Stimulated activated CD8-positive, alpha-beta memory T cell treated with anti-CD3 and anti-CD28 coated beads, Interleukin-12 subunit alpha, Interleukin-12 subunit beta, amount 100 ng/mL, for 4 hours (primary cell): ENCODE measurements around the gene STN1.

Experiments used
- DNase-seq: peaks from one replicate; pipeline ENCODE4 v3.0.0-alpha.2; 2020; ENCODE audit warnings: low read depth

STN1 gene

GRCh38 chr10:103918053-103918846, at the start of gene STN1:
Gene STN1, minus strand, starts transcription at chr10:103918184. Its CDS starts 590 bp downstream, at chr10:103917594.
- peak; percentile 93 for DNase-seq

- DNase-seq: no peak
These were observed 49.6 kb upstream of the STN1 start for GRCh38 chr10:103967448-103968071.

- DNase-seq: peak; percentile 79
These were observed 48.9 kb upstream of the STN1 start, which contains the start of gene SLK for GRCh38 chr10:103966671-103967447. Gene SLK, plus strand, starts transcription at chr10:103967140. Its CDS starts 606 bp downstream, at chr10:103967746.

GRCh38 chr10:103960103-103960502, 42.1 kb upstream of the STN1 start:
- DNase-seq: no peak

- DNase-seq: no peak
These were observed 41.0 kb upstream of the STN1 start for GRCh38 chr10:103958996-103959395.

- DNase-seq: no peak
These were observed 36.6 kb upstream of the STN1 start for GRCh38 chr10:103954543-103954942.

GRCh38 chr10:103951942-103952341, 34.0 kb upstream of the STN1 start:
- DNase-seq: no peak

GRCh38 chr10:103951183-103951582, 33.2 kb upstream of the STN1 start:
- DNase-seq: no peak

- no peak for DNase-seq
These were observed 31.7 kb upstream of the STN1 start for GRCh38 chr10:103949728-103950127.

- no peak for DNase-seq
These were observed 30.0 kb upstream of the STN1 start for GRCh38 chr10:103947799-103948516.

GRCh38 chr10:103942866-103943265, 24.9 kb upstream of the STN1 start:
- no peak for DNase-seq

- no peak for DNase-seq
These were observed 23.8 kb upstream of the STN1 start for GRCh38 chr10:103941801-103942200.

- DNase-seq: no peak
These were observed 21.5 kb upstream of the STN1 start for GRCh38 chr10:103939522-103939921.

- DNase-seq: no peak
These were observed 18.0 kb upstream of the STN1 start for GRCh38 chr10:103936022-103936421.

GRCh38 chr10:103934308-103934707, 16.3 kb upstream of the STN1 start:
- DNase-seq: no peak

- DNase-seq: no peak
These were observed 15.7 kb upstream of the STN1 start for GRCh38 chr10:103933557-103934121.

- DNase-seq: no peak
These were observed 15.0 kb upstream of the STN1 start for GRCh38 chr10:103932971-103933370.

GRCh38 chr10:103932271-103932670, 14.3 kb upstream of the STN1 start:
- DNase-seq: no peak

GRCh38 chr10:103931603-103932002, 13.6 kb upstream of the STN1 start:
- DNase-seq: no peak

- DNase-seq: no peak
These were observed 12.9 kb upstream of the STN1 start for GRCh38 chr10:103930881-103931280.

- DNase-seq: no peak
These were observed 12.5 kb upstream of the STN1 start for GRCh38 chr10:103930449-103930848.
